ENCODE data around the gene TSPYL4. TPM values are rescaled to one million over a fixed set of nuclear protein-coding genes. Genes with fewer than 3 reads are reported as not detected.
A peak's percentile ranks its signal among the peaks of the same experiment; 100 is the strongest.

Gene TSPYL4
- total RNA-seq, 1 donor from 2014 or later: 72.1 TPM

- Mint-ChIP-seq H3K27ac (peak overlapping the region; percentile 19), H3K4me3 (ENCODE audit: low read depth) (no peak overlapping the region), H3K27me3 (no peaks in the 10 kb centered on the region), H3K4me1 (ENCODE audit: low read depth) (peaks cover 15% of the 10 kb centered on the region), H3K36me3 (ENCODE audit: insufficient read depth) (peaks cover 6% of the 10 kb centered on the region), H3K9me3 (ENCODE audit: low read depth) (no peaks in the 10 kb centered on the region)
- DNase-seq (ENCODE audit: low spot score, unreplicated experiment): no peak
- TF ChIP-seq, protein P1, sequence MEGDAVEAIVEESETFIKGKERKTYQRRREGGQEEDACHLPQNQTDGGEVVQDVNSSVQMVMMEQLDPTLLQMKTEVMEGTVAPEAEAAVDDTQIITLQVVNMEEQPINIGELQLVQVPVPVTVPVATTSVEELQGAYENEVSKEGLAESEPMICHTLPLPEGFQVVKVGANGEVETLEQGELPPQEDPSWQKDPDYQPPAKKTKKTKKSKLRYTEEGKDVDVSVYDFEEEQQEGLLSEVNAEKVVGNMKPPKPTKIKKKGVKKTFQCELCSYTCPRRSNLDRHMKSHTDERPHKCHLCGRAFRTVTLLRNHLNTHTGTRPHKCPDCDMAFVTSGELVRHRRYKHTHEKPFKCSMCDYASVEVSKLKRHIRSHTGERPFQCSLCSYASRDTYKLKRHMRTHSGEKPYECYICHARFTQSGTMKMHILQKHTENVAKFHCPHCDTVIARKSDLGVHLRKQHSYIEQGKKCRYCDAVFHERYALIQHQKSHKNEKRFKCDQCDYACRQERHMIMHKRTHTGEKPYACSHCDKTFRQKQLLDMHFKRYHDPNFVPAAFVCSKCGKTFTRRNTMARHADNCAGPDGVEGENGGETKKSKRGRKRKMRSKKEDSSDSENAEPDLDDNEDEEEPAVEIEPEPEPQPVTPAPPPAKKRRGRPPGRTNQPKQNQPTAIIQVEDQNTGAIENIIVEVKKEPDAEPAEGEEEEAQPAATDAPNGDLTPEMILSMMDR (IDR thresholded peaks at IDR 0.05; ENCODE audit: unreplicated experiment): no peak
These were observed 9.6 kb downstream of the TSPYL4 start for GRCh38 chr6:116244284-116244683.

- H3K9me3 Mint-ChIP-seq (ENCODE audit: low read depth): no peaks in the 10 kb centered on the region
- no peaks in the 10 kb centered on the region for H3K27me3 Mint-ChIP-seq
- DNase-seq (ENCODE audit: low spot score, unreplicated experiment): no peak
- peaks cover 8% of the 10 kb centered on the region for H3K4me1 Mint-ChIP-seq (ENCODE audit: low read depth)
- TF ChIP-seq, protein P1 (IDR thresholded peaks at IDR 0.05; ENCODE audit: unreplicated experiment): no peak
- H3K4me3 Mint-ChIP-seq (ENCODE audit: low read depth): no peak overlapping the region
- peaks cover 8% of the 10 kb centered on the region for H3K36me3 Mint-ChIP-seq (ENCODE audit: insufficient read depth)
- no peak overlapping the region for H3K27ac Mint-ChIP-seq
These were observed 14.0 kb downstream of the TSPYL4 start for GRCh38 chr6:116239856-116240255.

GRCh38 chr6:116239256-116239655 lies 14.6 kb downstream of the TSPYL4 start:
- no peak overlapping the region for H3K4me3 Mint-ChIP-seq (ENCODE audit: low read depth)
- no peaks in the 10 kb centered on the region for H3K27me3 Mint-ChIP-seq
- H3K36me3 Mint-ChIP-seq (ENCODE audit: insufficient read depth): peaks cover 8% of the 10 kb centered on the region
- TF ChIP-seq, protein P1 (IDR thresholded peaks at IDR 0.05; ENCODE audit: unreplicated experiment): no peak
- DNase-seq (ENCODE audit: low spot score, unreplicated experiment): no peak
- H3K27ac Mint-ChIP-seq: no peak overlapping the region
- H3K4me1 Mint-ChIP-seq (ENCODE audit: low read depth): peaks cover 7% of the 10 kb centered on the region
- no peaks in the 10 kb centered on the region for H3K9me3 Mint-ChIP-seq (ENCODE audit: low read depth)

- no peak for DNase-seq (ENCODE audit: low spot score, unreplicated experiment)
- no peaks in the 10 kb centered on the region for H3K27me3 Mint-ChIP-seq
- peaks cover 5% of the 10 kb centered on the region for H3K4me1 Mint-ChIP-seq (ENCODE audit: low read depth)
- H3K27ac Mint-ChIP-seq: no peak overlapping the region
- TF ChIP-seq, protein P1 (IDR thresholded peaks at IDR 0.05; ENCODE audit: unreplicated experiment): no peak
- no peak overlapping the region for H3K4me3 Mint-ChIP-seq (ENCODE audit: low read depth)
- peaks cover 7% of the 10 kb centered on the region for H3K36me3 Mint-ChIP-seq (ENCODE audit: insufficient read depth)
- no peaks in the 10 kb centered on the region for H3K9me3 Mint-ChIP-seq (ENCODE audit: low read depth)
These were observed 15.8 kb downstream of the TSPYL4 start for GRCh38 chr6:116238083-116238482.

DNA sequence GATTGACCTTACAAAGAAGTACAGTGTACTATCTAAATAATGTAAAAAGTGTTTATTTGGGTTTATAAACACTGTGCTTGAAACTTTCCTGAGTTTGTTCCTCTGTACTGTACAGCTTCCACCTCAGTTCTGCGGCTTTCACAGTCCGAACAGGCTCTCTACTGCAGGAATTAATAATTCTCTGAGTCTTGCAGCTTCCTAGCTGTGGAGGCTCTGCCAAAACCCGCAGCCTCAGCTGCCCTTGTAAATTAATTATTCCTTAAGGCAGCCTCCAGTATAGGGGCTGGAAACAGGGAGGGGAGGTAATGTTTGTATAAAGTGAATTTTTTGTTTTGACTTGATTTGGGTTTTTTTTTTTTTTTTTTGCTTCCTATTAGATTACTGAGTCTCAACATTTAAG lies 19.2 kb downstream of the TSPYL4 start:
- H3K4me1 Mint-ChIP-seq (ENCODE audit: low read depth): peaks cover 5% of the 10 kb centered on the region
- TF ChIP-seq, protein P1 (IDR thresholded peaks at IDR 0.05; ENCODE audit: unreplicated experiment): no peak
- H3K27ac Mint-ChIP-seq: no peak overlapping the region
- H3K4me3 Mint-ChIP-seq (ENCODE audit: low read depth): no peak overlapping the region
- no peaks in the 10 kb centered on the region for H3K9me3 Mint-ChIP-seq (ENCODE audit: low read depth)
- no peak for DNase-seq (ENCODE audit: low spot score, unreplicated experiment)
- no peaks in the 10 kb centered on the region for H3K27me3 Mint-ChIP-seq
- peaks cover 5% of the 10 kb centered on the region for H3K36me3 Mint-ChIP-seq (ENCODE audit: insufficient read depth)
